ENCODE data around the gene ATP8B2.
"Not testable (repeated sequence)": the region's sequence is repeated elsewhere in the genome, so short reads cannot be mapped to it uniquely, and the experiment has no call there.

Gene ATP8B2

DNA sequence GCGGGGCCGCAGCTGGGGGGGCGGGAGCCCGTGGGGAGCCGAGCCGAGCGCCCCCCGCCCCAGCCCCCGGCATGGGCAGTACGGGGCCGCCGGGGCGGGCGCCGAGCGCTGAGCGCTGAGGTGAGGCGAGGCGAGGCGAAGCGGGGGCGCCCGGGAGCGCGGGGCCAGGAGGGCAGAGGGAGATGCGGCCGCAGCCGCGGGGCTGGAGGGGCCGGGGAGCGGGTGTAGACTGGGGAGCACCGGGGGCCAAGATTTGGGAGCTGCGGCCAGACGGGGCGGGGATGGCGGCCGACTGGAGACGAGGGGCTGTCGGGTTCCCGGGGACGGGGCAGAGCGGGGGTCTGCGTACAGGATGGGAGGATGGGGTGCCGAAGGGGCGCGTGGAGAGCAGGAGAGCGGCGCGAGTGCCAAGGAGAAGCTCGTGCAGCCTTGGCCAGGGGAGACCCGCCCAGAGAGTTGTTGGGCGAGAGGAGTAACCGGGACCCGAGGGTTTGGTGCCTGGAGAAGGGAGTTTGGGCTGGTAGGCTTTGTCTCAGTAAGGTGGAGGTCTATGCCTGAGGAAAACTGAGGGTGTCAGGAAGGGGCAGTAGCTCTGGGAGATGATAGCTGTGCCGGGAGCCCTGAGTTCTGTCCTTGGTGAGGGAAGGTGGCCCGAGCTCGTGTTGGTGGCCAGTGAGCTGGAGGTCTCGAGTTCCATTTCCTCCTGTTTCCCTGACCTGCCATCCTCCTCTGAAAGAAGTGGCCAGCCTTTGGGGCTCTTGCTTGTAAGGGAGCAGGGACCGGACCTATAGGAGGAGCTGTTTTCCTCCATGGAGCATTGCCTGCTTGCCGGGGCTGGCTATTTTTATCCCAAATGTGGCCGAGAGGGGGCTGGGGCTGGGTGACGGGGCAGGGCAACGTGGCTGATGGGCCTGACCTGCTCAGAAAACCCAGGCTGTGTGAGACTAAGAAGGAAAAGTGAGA lies 539 bp downstream of the ATP8B2 start:
- no peak for DNase-seq (ENCODE audit: low read depth in 2 of 2)

DNA sequence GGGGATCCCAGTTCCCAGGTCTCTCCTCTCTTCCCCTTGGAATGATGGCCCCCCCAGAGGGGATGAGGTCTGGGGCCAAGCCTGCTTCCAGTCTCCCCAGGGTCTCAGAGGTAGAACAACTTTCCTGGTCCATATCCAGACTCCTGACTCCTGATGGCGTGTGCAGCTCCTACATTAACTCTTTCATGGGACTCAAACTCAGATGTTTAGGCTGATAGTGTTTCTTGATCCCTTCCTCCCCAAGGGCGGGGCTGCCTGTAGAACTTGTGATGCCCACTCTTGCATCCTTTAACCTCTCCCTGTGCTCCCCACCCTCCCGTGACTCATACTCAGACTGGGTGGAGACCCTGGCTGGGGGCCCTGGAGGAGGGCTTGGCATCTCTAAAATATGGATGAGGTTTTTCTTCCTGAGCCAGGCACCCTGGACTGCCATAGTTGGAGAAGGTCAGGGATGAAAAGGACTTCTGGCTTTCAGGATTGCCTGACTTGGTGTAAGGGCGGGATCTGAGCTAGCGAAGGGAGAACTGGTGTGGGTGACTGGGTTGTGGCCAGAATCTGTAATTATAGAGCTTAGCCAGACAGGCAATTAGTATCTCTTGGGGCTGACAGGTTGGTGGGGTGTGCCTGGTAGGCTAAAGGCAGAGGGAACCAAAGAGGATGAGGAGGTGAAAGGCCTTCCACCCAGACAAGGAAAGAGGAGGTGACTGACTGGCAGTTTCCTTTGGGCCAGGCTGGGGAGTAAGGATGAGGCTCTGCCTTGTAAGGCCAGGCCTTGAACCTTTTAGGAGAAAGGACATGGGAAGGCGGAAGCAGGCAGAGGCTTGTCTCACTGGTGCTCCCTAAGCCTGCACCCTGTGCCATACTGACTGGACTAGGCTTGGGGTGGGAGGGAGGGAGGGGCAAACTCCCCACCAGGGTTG lies 1.5 kb downstream of the ATP8B2 start:
- DNase-seq (ENCODE audit: low read depth in 2 of 2) = no peak

DNA sequence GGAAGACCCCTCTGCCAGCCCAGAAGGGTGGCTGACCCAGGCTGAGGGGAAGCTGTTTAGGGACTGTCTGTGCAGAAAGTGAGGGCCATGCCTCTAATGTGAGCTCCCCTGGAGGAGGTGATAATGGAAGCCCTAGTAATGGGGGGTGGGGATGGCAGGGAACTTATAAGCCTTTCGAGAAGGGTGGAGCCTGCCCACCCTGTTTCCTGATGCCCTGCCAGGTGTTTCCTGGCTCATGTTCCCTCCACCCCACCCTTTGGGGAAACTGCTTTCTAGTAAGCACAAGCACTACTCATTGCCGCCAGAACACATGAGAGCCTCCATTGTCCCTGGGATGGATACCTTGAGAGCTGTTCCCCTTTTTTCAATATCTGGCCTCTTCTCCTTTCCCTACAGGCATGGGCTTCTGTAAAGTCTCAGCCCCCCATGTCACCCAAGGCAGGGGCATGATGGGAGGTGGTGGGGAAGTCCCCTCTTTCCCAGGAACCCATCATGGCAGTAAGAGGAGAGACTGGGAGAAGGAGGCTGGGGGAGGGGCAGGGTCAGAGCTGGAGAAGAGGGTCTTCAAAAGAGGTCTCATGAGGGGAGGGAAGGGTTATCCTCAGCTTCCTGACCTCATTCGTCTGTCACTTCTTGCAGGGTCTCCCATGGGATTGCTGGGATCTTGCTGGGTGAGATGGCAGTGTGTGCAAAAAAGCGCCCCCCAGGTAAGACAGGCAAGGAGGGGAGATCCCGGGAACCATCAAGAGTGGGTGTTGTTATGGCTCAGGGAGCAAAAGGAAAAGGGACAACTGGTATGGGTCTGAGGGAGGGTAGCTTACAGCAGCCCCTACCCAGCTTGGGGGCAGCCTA lies 2.4 kb downstream of the ATP8B2 start:
- no peak for DNase-seq (ENCODE audit: low read depth in 2 of 2)

DNA sequence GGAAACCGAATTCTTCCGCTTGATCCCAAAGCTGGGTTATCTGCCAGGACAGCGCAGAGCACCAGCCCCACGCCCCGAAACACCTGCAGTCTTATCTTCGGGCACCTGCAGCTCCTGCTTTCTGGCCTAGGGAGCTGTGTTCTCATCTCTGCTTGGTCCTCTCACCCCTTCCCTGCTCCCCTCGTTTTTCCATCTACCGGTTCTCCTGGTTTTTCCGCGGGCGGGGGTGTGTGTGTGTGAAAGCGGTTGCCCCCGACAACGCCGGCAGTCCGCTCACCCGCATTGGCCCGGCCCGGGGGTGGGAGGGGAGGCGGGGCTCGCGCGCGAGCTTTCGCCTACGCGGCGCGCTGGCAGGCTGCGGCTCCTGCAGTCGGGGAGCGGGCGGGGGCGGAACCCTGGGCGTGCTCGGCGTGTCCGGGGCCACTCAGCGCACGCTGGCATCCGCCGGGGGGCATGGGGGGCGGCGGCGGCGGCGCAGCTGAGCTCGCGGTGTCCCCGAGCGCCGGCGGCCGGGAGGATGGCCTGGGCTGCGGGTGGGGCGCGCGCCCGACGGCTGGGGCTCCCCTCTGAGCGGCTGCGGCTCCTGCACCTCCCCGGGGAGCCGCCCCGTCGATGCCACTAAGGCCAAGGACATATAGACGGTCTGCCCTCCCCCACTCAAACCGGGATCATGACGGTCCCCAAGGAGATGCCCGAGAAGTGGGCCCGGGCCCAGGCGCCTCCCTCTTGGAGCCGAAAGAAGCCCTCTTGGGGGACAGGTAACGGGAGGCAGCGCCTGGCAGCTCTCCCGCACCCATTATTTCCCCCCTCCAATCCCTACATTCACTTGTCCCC lies 3.2 kb downstream of the ATP8B2 start:
- peak; percentile 76 to 79 for DNase-seq (ENCODE audit: low read depth in 2 of 2)

DNA sequence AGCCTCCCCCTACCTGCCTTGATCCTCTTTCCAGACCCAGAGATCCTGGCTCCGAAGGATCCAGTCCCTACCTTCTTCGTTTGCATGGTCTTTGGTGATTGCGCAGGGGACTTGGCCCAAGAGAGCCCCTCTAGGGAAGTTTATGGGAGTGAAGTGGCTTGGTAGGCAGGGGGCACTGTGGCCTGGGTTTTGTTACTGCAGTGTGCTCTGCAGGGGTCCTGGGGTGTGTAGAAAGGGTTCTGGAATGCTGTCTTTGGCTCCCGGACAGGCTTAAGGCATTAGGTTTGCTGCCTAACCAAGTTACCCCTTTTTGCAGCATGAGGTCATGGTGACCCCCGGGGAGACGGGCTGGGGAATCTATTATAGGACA lies 3.8 kb downstream of the ATP8B2 start:
- DNase-seq (ENCODE audit: low read depth in 2 of 2) = no peak

DNA sequence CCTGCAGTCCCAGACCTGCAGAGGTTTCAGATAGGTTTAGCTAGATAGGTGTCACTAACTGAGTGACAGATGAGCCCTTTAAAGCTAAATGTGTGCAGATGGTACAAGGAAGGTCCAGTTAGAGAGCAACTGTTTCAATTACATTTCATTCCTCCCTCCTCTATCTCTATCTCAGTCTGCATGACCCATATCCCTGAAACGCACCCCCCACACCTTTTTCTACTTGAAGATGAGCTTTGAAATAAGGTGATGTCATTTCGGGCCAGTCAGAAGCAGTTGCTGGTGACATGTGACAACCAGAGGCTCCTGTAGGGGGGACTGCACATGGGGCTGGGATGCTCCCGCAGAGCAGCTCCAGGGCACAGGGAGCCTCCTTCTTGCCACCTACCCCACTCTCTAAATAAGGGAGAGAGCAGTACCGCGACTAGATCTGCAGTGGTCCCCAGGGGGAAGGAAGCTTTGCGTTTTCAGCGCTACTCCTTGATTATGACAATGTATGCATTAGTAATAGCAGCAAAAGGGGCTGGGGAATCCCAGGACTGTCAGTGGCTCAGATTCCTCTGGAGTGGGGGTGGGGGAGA lies 4.3 kb downstream of the ATP8B2 start:
- DNase-seq (ENCODE audit: low read depth in 2 of 2) = no peak

DNA sequence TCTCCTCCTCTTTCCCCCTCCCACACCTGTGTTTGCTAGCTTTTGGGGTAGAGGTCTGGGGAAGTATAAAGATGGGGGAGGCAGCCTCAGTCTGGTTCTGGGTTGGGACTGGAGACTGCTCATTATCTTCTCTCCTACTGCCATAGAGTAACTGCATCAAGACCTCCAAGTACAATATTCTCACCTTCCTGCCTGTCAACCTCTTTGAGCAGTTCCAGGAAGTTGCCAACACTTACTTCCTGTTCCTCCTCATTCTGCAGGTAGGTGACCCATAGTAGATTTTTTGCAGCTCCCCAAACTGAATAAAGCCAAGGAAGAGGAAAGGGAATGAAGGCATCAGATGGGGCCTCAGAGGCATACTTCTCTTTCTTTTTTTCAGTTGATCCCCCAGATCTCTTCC lies 5.3 kb downstream of the ATP8B2 start:
- no peak for DNase-seq (ENCODE audit: low read depth in 2 of 2)

DNA sequence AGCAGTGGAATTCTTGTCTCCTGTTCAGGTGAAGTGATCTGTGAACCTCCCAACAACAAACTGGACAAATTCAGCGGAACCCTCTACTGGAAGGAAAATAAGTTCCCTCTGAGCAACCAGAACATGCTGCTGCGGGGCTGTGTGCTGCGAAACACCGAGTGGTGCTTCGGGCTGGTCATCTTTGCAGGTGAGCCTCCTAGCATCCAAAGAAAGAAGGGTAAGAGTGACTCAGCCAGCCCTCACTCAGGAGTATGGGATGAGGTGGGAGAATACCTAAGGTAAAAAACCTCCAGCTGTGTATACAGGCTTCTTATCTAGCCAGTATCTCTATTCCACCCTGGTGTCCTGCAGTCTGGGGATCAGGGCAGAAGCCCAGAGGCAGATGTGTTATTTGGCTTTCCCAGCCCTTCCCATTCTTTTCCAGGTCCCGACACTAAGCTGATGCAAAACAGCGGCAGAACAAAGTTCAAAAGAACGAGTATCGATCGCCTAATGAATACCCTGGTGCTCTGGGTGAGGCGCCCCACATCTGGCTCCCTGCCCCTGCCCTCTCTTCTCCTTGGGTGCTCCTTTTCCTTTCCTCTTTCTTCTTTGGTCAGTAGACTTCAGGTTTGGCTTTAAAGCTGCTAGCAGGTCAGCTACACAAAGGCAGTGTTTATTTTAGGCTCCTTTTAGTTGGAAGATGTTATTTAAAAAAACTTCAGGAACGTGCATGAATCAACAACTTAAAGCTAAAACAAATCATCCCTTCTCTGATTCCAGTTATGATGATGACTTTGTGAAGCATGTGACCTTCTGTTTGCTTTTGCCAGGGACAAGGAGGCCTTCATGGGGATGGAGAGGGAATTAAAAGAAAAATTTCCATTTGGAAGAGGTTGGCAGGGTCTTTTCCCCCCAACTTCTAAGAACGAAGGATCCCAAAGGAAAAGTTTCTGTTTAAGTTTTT lies 9.0 kb downstream of the ATP8B2 start:
- no peak for DNase-seq (ENCODE audit: low read depth in 2 of 2)

DNA sequence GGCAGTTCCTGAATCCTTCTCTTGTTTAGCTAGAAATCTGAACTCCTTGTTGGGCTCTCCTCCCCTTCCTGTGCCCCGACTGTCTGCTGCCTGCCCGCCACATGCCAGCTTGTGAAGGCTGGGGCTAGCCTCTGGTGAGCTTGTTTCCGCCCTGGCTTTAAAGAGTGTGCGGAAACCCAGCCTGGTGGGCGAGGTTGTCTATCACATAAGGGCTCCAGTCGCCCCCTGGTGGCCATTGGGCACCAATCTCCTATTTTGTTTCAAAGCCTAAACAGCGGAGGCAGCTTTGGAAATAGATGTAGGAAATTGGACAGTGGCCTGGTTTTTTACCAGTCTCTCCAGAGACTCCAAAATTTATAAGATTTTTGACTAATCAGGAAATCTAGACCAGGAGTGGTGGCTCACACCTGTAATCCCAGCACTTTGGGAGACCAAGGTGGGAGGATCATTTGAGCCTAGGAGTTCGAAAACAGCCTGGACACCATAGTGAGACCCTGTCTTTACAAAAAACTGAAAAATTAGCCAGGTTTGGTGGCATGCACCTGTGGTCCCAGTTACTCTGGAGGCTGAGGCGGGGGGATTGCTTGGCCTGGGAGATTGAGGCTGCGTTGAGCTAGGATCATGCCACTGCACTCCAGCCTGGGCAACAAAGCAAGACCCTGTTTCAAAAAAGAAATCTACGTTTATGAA lies 9.8 kb downstream of the ATP8B2 start:
- DNase-seq (ENCODE audit: low read depth in 2 of 2) = peak; percentile 70 to 86

DNA sequence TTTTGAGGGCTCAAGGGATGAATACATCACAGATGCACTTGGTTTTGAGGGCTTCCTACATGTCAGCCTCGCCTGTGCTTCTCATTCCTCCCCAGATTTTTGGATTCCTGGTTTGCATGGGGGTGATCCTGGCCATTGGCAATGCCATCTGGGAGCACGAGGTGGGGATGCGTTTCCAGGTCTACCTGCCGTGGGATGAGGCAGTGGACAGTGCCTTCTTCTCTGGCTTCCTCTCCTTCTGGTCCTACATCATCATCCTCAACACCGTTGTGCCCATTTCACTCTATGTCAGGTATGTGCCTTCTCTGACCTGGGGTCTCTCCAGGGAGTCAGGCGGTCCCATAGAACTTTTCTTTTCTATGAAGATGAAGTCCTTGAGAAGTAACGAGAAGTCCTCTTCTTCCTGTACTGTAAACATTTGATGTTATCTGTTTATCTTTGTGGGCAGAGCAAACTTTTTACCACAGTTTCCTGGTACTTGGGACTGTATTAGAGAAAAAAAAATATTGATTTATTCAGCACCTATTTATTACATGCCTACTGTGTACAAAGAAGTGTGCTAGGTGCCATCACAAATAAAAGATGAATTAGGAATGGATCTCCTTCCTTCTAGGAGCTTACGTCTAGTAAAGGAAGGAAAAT lies 12.0 kb downstream of the ATP8B2 start:
- no peak for DNase-seq (ENCODE audit: low read depth in 2 of 2)

DNA sequence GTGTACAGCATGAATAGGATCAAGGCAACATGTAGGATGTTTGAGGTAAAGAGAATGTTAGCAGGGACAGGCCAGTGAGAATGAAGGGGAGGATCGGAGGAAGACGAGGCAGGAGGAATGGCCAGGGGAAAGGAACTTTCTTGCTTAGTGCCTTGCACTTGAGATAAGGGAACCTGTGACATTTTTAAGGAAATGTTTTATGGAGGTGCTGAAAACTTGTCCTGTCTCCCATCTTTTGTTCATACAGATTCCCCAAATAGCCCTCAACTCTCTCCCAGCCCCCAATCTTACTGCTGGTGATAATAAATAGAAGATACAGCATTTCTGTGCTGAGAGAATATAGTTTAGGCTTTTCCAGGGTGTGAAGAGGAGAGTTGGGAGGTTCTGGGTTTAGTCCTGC lies 13.6 kb downstream of the ATP8B2 start:
- DNase-seq (ENCODE audit: low read depth in 2 of 2) = no peak

DNA sequence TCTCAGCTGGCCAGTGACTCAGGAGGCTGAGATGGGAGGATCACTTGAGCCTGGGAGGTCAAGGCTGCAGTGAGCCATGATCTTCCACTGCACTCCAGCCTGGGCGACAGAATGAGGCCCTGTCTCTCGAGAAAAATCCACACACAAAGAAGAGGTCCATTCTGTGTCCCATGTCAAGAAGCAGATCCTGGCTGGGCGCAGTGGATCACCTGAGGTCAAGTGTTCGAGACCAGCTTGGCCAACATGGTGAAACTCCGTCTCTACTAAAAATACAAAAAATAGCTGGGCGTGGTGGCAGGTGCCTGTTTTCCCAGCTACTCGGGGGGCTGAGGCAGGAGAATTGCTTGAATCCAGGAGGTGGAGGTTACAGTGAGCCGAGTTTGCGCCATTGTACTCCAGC lies 16.0 kb downstream of the ATP8B2 start:
- not testable (repeated sequence) for DNase-seq (ENCODE audit: low read depth in 2 of 2)

DNA sequence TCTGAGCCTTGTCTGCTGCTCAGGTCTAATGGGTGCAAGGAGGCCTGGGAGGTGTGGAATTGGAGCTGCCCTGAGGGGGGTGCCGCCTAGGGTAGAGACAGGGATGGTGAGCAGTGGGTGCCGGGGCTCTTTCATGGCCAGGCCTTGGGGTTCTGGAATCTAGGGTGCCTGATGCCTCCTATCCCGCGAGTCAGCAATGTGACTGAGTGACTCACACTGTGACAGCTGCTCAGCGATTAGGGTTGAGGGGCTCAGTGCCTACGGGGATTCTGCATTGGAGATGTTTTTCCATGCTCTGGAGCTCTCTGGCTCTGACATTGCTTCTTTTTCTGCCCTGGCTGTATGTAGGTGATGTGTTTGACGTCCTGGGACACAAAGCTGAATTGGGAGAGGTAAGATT lies 16.8 kb downstream of the ATP8B2 start:
- DNase-seq (ENCODE audit: low read depth in 2 of 2) = no peak

DNA sequence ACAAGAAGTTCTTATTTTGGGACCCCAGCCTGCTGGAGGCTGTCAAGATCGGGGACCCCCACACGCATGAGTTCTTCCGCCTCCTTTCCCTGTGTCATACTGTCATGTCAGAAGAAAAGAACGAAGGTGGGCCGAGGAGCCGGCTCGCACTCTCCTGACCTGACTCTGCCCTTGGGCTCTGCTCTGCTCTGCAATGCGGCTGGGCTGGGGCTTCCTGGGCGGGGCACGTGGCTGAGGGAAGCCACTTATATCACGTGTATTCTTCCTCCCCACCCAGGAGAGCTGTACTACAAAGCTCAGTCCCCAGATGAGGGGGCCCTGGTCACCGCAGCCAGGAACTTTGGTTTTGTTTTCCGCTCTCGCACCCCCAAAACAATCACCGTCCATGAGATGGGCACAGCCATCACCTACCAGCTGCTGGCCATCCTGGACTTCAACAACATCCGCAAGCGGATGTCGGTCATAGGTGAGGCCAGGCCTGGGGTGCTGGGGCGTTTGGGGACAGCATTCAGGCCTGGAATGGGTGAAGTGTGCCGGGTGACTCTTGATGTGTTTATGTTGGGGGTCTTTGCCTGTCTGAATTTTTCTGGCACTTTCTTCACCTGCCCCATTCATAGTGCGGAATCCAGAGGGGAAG lies 17.6 kb downstream of the ATP8B2 start:
- peak; percentile 47 to 58 for DNase-seq (ENCODE audit: low read depth in 2 of 2)

DNA sequence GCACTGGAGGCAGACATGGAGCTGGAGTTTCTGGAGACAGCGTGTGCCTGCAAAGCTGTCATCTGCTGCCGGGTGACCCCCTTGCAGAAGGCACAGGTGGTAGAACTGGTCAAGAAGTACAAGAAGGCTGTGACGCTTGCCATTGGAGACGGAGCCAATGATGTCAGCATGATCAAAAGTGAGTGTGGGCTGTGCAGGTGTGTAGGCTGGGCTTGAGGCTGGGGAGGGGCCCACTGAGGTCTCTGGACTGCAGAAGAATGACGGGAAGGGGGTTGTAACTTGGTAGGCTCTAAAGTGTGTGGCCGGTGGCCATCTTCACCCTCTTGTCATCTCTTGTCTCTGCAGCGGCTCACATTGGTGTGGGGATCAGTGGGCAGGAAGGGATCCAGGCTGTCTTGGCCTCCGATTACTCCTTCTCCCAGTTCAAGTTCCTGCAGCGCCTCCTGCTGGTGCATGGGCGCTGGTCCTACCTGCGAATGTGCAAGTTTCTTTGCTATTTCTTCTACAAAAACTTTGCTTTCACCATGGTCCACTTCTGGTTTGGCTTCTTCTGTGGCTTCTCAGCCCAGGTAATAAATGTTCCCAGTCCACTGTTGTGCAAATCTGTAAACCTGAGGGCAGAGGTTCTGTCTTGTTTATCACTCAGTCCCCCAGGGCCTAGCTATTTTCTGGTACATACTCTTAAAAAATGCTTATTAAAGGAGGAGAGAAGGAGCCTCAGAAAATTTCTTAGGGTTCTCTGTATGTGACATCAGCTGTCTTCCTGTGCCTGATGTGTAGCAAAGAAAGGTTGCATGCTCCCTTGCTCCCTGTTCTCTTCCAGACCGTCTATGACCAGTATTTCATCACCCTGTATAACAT lies 19.9 kb downstream of the ATP8B2 start:
- peak; percentile 25 to 67 for DNase-seq (ENCODE audit: low read depth in 2 of 2)

DNA sequence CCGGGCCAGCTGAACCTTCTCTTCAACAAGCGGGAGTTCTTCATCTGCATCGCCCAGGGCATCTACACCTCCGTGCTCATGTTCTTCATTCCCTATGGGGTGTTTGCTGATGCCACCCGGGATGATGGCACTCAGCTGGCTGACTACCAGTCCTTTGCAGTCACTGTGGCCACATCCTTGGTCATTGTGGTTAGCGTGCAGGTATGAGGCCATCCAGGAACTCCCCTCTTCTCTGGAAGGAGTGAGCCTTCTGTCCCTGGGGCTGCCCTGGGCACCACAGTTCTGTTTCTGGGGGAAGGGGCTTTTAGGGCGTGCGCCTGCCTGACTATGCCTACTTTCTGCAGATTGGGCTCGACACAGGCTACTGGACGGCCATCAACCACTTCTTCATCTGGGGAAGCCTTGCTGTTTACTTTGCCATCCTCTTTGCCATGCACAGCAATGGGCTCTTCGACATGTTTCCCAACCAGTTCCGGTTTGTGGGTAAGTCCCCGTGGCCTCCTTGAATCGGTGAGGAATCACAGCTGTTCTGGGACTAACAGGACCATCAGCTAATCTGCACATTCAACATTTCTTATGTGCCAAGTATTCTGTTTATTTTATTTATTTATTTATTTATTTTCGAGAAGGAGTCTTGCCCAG lies 21.1 kb downstream of the ATP8B2 start:
- no peak for DNase-seq (ENCODE audit: low read depth in 2 of 2)

Data from stimulated activated CD8-positive, alpha-beta memory T cell treated with anti-CD3 and anti-CD28 coated beads, Interleukin-7, amount 100 ng/mL, for 1 hour (primary cell).